HL-60 (cell line): ENCODE measurements around the gene MBNL1.
A peak's percentile ranks its signal among the peaks of the same experiment; 100 is the strongest.

Experiments used
- DNase-seq, 2 experiments: peaks; one replicate each; pipeline ENCODE4 v3.0.0-alpha.2; 2010 to 2020; ENCODE audit warnings: low read depth in 1 of 2, low spot score in 1 of 2
- H3K27ac ChIP-seq: fragments of 250-450 bp; sonication (Bioruptor Pico); replicated peaks from 2 replicates; pipeline ENCODE4 v1.5.1; 2020; ENCODE audit warnings: mild to moderate bottlenecking, moderate library complexity
- H3K27me3 ChIP-seq: fragments of 250-450 bp; sonication (Bioruptor Pico); 2 replicates; pipeline ENCODE4 v1.5.1; 2021; ENCODE audit warnings: mild to moderate bottlenecking, moderate library complexity; ENCODE audit not compliant: insufficient read depth, poor library complexity, severe bottlenecking
- H3K4me3 ChIP-seq: replicated peaks from 2 replicates; pipeline ENCODE4 v1.5.1; 2011; ENCODE audit warnings: mild to moderate bottlenecking, control low read depth, low read length; ENCODE audit not compliant: insufficient read depth
- CTCF ChIP-seq: IDR thresholded peaks from one replicate; pipeline ENCODE4 v1.5.1; 2011; ENCODE audit warnings: low read length, control low read depth, inconsistent platforms; ENCODE audit not compliant: insufficient read depth
- GABPA ChIP-seq: IDR thresholded peaks from 2 replicates; pipeline ENCODE4 v1.6.1; 2012; ENCODE audit warnings: low read depth
- POLR2AphosphoS5 ChIP-seq: IDR thresholded peaks from 2 replicates; pipeline ENCODE4 v1.6.1; 2012; ENCODE audit warnings: low read depth
- REST ChIP-seq: IDR thresholded peaks from 2 replicates; pipeline ENCODE4 v1.6.1; 2012; ENCODE audit warnings: low read depth; ENCODE audit not compliant: insufficient replicate concordance
- SPI1 ChIP-seq: IDR thresholded peaks from 2 replicates; pipeline ENCODE4 v1.6.1; 2012; ENCODE audit warnings: low read depth, mild to moderate bottlenecking, borderline replicate concordance

The MBNL1 gene

GRCh38 chr3:152377184-152377570 lies 108.4 kb downstream of the MBNL1 start:
- H3K27me3 ChIP-seq, result no peaks in the 10 kb centered on the region
- no peak for TF ChIP-seq POLR2AphosphoS5
- peak overlapping the region; percentile 65 for H3K27ac ChIP-seq
- DNase-seq, result no peak
- H3K4me3 ChIP-seq, result no peak overlapping the region

- Histone ChIP-seq H3K4me3 (no peak overlapping the region), H3K27ac (peak overlapping the region; percentile 31)
- TF ChIP-seq REST, result no peak
- TF ChIP-seq CTCF, result no peak
- TF ChIP-seq SPI1, result no peak
- no peak for TF ChIP-seq POLR2AphosphoS5
- no peak for TF ChIP-seq GABPA
Measured at GRCh38 chr3:152379415-152380042, 110.8 kb downstream of the MBNL1 start.

GRCh38 chr3:152380043-152380442 lies 111.3 kb downstream of the MBNL1 start:
- Histone ChIP-seq H3K27ac (peak overlapping the region; percentile 31), H3K4me3 (no peak overlapping the region)

More at GRCh38 chr3:152379415-152380042, 110.8 kb downstream of the MBNL1 start:
- no peaks in the 10 kb centered on the region for H3K27me3 ChIP-seq
- DNase-seq, result no peak

GRCh38 chr3:152381881-152382295 lies 113.2 kb downstream of the MBNL1 start:
- no peak for TF ChIP-seq GABPA
- no peak for TF ChIP-seq SPI1
- no peak for TF ChIP-seq CTCF
- TF ChIP-seq POLR2AphosphoS5, result no peak
- no peak for TF ChIP-seq REST
- no peak for DNase-seq
- Histone ChIP-seq H3K4me3 (no peak overlapping the region), H3K27ac (no peak overlapping the region), H3K27me3 (no peaks in the 10 kb centered on the region)

More at GRCh38 chr3:152380043-152380442, 111.3 kb downstream of the MBNL1 start:
- no peak for DNase-seq
- no peaks in the 10 kb centered on the region for H3K27me3 ChIP-seq
- TF ChIP-seq SPI1 (no peak), CTCF (no peak), GABPA (no peak)
